Activated CD8-positive, alpha-beta memory T cell treated with anti-CD3 and anti-CD28 coated beads for 36 hours (primary cell): ENCODE results near the gene CACNG1. TPM values are rescaled to one million over a fixed set of nuclear protein-coding genes. Genes with fewer than 3 reads are reported as not detected.
"Not testable (repeated sequence)": the region's sequence is repeated elsewhere in the genome, so short reads cannot be mapped to it uniquely, and the experiment has no call there.

Source experiments
- CTCF ChIA-PET: fragments of 350-600 bp; sonication (Branson Sonifier 250); formaldehyde crosslinking; loops from one replicate; lab custom pipeline; 2021; ENCODE audit warnings: antibody characterized with exemption; lab: Charles Lee
- POLR2A ChIA-PET: fragments of 350-600 bp; sonication (Branson Sonifier 250); formaldehyde crosslinking; loops from one replicate; lab custom pipeline; 2021; ENCODE audit warnings: antibody characterized with exemption; lab: Charles Lee
- total RNA-seq, 2 experiments: library from RNA; stranded (reverse); gene quantifications; one replicate each; pipeline ENCODE4 v1.2.3, GENCODE V29; 2021

Gene CACNG1
- total RNA-seq, 2 experiments from 2014 or later: not detected

DNA sequence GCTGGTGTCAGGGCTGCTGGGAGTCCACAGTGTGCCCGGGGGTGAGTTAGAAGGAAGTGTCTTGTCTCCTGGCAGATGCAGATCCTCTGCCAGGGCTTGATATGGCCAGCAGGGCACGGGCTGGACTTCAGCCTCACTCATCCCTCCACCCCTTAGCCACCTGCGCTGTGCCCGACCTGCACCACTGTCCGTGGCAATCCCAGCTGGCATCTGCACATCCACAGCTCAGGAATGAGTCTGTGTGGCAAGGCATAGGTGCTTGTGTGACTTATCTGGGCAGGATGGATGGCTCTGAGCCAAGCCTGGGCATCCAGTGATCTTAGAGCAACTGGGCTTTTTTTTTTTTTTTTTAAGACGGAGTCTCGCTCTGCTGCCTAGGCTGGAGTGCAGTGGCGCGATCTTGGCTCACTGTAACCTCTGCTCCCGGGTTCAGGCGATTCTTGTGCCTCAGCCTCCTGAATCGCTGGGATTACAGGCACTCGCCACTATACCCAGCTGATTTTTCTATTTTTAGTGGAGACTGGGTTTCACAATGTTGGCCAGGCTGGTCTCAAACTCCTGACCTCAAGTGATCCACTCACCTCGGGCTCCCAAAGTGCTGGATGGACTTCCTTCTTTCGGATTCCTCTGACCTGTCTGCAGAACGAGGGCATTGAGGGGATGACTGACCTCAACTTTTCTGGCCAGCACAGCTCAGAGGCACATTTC, 22.5 kb upstream of the CACNG1 start:
- ChIA-PET CTCF (no interaction called here), POLR2A (interaction anchor here (0.7 kb wide), 1 partner anchor 12 kb away, joined by 4 read pairs; no protein-coding TSS in a partner anchor)

DNA sequence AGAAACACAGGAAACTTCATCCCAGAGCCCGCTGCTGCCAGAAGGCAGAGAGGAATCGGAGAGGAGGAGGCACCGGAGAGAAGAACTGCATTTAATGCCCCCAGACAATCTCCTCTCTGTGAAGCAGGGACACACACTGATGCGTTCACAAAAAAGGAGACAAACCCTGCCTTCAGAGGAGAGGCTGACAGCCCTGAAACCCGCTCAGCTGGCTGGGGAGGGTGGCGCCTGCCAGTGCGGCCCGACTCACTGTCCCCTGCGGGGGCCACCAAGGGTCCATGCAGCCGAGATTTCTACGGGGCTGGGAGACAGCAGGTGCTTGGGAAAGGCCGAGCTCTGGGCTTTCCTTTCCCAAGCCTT, 21.9 kb upstream of the CACNG1 start:
- ChIA-PET POLR2A (no interaction called here), CTCF (no interaction called here)

DNA sequence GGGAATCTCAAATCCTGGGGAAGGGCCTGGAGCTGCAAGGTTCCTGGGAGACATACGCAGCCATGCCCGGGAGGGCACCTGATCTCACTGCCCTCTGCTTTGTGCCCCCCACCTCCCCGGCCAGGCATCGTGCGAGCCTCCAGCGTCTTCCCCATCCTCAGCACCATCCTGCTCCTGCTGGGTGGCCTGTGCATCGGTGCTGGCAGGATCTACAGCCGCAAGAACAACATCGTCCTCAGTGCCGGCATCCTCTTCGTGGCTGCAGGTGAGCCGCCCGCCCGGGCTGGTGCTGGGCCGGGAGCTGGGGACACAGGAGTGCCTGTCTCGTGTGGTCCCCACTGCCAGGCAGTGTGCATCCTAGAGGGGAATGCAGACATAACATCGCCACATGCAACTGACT, 19.6 kb upstream of the CACNG1 start:
- ChIA-PET CTCF (no interaction called here), POLR2A (no interaction called here)

DNA sequence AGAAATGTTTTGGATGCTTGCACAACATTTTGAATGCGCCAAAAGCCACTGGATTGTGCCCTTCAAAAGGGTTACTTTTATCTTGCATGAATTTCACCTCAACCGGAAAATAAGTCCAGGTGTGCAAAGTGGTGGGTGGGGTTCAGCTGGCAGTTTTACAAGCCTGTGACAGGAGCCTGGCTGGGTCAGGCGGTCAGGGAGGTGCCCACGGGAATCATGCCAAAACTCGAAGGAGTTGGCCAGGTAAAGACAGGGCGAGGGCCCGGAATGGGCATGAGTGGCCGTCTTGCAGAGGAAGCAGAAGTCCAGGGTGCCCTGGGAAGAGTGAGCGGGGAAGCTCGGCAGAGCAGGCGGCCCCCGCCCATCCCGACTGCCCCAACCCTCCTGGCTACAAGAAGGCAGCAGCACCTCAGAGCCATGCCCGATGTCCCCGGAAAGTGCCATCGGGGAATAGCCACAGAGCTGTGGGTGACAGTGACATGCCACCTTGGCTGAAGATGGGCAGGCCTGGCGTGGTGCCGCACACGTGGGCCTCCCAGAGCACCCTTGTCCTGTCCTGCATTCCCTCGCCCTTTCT, 19.1 kb upstream of the CACNG1 start:
- POLR2A ChIA-PET: no interaction called here
- CTCF ChIA-PET: no interaction called here

DNA sequence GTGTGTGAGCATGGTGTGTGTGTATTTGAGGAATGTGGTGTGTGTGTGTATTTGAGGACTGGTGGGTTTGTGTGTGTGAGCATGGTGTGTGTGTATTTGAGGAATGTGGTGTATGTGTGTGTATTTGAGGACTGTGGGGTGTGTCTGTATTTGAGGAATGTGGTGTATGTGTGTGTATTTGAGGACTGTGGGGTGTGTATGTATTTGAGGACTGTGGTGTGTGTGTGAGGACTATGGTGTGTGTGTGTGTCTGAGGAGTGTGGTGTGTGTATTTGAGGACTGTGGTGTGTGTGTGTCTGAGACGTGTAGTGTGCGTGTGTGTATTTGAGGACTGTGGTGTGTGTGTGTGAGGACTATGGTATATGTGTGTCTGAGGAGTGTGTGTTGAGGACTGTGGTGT, 18.0 kb upstream of the CACNG1 start:
- ChIA-PET POLR2A (no interaction called here), CTCF (no interaction called here)

DNA sequence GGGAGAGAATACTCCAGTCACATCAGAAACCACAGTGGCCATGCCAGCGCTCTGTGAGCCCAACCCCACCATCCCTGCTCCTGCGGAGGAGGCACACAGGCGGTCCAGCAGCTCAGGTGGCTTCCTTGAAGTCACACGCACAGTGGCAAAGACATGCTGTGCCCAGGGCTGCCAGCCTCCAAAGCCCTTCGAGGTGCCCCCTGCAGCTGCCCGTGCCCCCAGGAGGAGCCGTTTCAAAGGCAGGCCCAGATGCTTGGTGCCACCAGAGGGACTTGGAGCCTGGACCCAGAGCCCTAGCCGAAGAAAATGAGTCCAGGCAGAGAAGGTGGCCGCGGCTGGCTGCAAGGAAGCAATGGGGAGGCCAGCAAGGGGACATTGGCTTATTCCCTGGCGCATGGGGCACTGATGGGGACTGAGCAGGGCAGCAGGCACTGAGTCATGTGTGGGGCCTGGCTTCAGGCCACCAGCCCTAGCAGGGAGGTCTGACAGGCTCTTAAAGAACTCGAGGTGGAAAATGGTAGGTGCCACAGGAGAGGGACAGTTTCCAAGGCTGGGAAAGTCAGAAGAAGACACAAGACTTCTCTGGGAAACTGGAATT, 17.2 kb upstream of the CACNG1 start:
- POLR2A ChIA-PET: no interaction called here
- CTCF ChIA-PET: no interaction called here

DNA sequence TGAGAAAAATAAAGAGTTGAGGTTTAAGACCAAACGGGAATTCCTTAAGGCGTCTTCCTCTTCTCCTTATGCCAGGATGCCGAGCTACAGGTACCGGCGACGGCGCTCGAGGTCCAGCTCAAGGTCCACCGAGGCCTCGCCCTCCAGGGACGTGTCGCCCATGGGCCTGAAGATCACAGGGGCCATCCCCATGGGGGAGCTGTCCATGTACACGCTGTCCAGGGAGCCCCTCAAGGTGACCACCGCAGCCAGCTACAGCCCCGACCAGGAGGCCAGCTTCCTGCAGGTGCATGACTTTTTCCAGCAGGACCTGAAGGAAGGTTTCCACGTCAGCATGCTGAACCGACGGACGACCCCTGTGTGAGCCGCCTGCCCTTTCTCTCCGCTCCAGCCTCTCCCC, 13.7 kb upstream of the CACNG1 start:
- ChIA-PET CTCF (interaction anchor here (0.5 kb wide), 1 partner anchor 32 kb away, joined by 3 read pairs; no protein-coding TSS in a partner anchor), POLR2A (no interaction called here)

DNA sequence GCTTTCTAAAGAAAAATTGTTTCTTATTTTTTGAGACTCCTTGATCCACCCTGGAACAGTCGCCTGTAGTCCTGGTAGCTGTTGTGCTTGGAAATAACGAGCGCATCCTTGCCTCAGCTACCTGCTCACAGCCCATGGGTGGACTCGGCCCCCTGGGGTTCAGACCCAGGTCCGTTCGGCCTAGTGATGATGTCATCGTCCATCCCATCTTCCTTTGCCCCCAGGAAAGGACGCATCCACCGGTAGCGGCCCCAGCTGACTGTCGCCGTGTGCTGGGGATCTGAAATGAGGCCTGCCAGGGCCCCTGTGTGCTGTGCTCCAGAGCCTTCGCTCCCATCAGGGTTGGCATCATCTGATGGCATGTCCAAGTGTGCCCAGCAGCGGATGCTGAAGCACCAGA, 12.0 kb upstream of the CACNG1 start:
- POLR2A ChIA-PET: no interaction called here
- CTCF ChIA-PET: no interaction called here

DNA sequence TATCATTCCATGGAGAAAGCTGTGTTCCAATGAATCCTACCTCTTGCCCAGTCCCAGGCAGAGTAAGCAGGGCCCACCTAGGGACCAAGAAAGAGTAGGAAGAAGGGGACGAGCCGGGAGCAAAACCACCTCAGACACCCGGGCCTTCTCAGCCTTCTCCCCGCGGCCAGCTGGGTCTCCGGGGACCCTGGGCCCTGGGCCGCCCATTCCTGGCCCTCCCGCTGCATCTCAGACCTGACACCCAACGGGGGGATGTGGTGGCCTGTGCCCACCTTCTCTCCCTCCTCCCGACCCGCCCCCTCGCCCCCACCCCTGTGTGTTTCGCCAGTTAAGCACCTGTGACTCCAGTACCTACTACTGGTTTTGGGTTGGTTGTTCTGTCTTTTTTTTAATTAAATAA, 11.4 kb upstream of the CACNG1 start:
- CTCF ChIA-PET: no interaction called here

DNA sequence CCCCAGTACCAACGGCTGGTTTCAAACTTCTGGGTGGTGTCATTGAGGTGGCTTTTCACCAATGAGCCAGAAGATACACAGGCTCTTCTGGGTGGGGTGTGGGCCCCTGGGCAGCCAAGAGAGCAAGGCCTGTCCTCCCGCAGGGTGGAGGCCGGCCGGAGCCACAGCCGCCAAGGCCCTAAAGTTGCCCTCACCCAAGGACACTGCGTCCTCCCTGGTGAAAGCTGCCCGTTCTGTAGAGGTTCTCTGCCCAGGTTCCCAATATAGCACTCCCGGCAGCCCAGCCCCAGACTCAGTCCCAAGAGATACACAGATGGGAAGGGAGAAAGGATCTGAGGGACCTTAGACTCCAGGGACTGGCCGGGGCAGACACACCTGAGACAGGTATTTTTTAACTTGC, 10.7 kb upstream of the CACNG1 start:
- CTCF ChIA-PET: no interaction called here
- POLR2A ChIA-PET: no interaction called here

More for the DNA sequence above, 11.4 kb upstream of the CACNG1 start:
- POLR2A ChIA-PET: no interaction called here

DNA sequence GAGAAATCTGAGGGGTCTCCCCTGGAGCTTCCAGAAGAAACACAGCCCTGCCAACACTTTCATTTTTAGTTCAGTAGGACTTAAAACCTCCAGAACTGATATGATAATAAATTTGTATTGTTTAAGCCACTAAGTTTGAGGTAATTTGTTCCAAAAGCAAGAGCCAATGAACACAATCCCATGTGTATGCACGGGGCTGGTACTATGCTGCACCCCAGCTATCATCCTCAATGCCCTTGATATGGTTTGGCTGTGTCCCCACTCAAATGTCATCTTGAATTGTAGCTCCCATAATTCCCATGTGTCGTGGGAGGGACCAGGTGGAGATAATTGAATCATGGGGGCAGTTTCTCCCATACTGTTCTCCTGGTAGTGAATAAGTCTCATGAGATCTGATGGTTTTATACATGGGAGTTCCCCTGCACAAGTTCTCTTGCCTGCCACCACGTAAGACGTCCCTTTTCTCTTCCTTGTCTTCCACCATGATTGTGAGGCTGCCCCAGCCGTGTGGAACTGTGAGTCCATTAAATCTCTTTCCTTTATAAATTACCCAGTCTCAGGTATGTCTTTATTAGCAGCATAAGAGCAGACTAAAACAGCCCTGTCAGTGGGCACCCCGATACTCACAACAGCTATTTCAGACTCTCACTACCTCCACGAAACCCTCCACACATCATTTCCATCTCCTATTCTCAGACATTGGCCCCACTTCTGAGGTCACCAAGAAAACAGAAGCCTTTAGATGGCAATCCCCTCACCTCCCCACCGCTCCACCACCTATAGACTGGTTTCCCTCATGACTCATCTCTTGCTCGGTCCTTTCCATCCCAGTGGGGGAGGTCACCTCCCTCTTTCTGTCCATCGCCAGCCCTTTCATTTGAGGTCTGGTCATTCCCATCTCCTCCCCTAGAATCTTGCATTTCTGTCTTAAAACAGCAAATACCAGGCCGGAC, 8.9 kb upstream of the CACNG1 start:
- POLR2A ChIA-PET: no interaction called here
- CTCF ChIA-PET: no interaction called here

DNA sequence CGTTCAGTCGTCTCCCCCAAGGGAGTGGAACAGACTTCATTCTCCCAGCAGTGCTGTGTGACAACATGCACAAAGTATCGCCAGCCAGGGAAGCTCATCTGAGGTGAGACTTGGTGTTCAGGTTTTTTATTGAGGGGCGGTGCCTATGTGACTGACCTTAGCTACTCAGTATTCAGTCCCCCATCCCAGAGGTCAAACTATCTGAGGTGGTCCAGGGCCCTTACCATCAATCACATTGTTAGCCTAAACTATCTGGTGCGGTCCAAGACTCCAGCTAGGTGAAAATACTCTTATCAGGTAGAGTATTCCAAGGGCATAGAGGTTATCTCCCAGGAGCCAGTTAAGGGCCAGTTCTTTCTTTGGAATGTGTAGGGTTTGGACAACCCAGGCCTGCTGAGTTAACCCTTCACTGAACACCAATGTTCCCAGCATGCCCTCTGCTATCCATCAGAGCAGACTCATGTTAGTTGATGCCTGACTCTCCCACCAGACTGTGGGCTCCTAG, 5.4 kb upstream of the CACNG1 start:
- ChIA-PET POLR2A (interaction anchor here (0.6 kb wide), 1 partner anchor 105 kb away, joined by 3 read pairs; no protein-coding TSS in a partner anchor), CTCF (no interaction called here)

DNA sequence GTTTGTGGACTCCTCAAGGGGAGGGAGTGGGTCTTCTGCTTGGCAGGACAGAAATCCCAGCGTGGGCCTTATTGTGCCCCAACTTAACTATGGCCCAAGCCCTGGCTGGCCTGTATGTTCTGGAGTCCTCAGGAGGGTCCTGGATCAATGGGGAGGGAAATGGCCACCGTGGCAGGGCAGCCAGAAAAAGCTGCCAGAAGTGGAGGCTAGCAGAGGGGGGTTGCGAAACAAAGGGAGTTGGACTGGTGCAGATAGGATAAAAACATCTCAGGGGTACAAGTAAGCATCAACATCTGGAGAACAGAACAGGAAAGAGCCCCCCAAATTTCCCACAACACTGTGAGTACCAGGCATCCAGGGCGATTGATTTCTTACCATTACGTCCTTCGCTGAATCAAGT, 3.7 kb upstream of the CACNG1 start:
- CTCF ChIA-PET: no interaction called here
- POLR2A ChIA-PET: no interaction called here

DNA sequence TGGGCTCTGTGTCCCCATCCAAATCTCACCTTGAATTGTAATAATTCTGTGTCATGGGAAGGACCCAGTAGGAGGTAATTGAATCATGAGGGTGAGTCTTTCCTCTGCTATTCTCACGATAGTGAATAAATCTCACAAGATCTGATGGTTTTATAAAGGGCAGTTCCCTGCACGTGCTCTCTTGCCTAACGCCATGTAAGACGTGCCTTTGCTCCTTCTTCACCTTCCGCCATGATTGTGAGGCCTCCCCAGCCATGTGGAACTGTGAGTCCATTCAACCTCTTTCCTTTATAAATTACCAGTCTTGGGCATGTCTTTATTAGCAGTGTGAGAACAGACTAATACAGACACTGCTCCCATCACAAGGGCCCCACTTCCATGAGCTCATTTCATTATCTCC, 3.2 kb upstream of the CACNG1 start:
- POLR2A ChIA-PET: not testable (repeated sequence)

DNA sequence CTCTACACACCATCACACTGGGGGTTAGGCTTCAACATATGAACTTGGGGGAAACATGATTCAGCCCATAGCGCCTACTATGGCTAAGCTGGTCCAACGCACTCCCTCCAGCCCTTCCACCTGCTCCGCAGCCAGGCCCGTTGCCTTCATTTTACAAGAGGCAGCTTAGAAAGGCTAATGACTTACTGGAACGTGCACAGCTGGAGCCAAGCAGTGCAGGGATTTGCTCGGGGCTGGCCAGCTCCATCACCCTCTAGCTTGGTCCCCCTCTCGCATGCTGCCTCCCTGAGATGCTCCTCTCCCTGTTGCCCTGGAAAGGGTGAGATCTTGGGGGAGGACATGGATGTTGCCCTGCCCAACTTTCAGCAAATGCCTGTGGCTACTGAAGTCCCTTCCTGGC, 2.8 kb upstream of the CACNG1 start:
- CTCF ChIA-PET: no interaction called here

More for the DNA sequence above, 3.2 kb upstream of the CACNG1 start:
- CTCF ChIA-PET: not testable (repeated sequence)

DNA sequence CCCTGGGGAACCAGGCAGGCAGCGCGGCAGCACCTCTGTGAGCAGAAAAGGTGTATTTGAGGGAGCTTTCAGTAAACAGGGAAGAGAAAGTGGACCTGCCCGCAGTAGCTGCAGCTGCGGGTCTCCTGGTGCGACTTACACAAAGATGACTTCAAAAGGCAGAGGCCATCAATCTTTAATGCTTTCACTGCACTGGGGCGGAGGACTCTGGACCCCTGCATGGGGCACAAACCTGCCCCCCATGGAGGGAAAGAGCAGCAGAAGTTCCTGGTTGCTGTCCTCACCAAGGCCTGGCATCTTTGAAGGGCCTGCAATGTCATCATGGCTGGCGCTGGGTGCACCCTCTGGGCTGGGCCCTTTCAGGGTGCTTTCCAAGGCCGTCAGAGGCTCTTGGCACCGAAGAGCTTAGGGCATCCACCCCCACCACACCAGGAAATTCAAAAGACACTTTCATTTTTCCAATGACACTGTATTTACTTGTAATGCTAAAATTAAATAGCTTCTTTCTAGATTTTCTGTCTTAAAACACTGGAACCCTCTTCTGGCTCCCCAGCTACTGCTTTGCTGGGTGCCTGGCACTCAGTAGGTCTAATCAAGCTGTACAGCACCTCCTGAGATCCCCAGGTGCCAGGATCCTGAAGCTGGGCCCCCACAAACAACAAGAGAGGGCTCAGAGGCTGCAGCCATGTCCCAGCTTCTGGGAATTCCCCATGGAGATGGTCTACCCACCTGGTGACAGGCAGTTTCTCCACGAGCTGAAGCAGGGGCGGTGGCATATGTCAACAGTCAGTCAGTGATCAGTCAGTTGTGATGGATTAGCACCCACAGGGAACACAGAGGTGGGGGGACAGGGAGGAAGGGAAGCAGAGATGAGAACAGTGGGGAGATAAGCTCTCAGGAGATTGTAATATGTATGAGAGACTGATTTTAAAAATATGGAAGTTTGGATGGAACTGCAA, 2.1 kb upstream of the CACNG1 start:
- CTCF ChIA-PET: no interaction called here
- POLR2A ChIA-PET: no interaction called here

More for the DNA sequence above, 2.8 kb upstream of the CACNG1 start:
- POLR2A ChIA-PET: no interaction called here

DNA sequence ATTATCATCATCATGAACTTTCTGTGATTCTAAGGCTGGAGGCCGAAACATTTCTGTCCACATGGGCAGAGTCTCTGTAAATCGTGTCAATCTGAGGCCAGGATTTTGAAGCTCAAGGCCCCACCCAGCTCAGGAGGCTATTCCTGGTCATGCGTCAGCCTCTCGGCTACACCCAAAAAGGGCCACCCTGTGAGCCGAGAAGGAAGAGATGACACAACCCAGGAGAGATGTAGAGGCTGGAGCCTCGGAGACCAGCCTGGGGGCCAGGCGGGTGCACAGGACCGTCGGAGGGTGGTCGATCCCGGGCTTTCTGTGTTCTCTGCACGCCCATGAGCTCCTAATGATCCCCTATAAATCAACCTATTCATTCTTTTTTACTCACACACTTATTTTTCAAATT, 1.1 kb upstream of the CACNG1 start:
- CTCF ChIA-PET: no interaction called here
- POLR2A ChIA-PET: no interaction called here

DNA sequence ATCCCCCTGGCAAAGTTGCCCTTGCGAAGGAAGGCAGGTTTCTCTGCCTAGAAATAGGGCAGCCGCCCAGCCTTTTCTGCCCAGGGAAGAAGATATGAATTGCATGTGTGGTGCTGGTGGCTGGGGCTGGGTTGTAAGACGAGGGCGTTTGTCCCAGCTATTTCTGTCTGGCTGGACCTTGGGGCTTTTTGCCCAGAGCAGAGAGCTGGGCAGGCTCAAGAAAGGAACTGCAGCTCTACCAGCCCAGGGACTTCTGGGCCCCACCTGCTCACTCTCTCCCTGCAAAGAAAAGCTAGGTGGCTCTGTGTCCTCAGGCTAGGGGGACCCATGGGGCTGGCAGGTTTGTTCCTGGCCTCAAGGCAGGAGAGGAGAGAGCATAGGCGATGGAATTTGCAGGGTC, 586 bp downstream of the CACNG1 start:
- POLR2A ChIA-PET: no interaction called here

DNA sequence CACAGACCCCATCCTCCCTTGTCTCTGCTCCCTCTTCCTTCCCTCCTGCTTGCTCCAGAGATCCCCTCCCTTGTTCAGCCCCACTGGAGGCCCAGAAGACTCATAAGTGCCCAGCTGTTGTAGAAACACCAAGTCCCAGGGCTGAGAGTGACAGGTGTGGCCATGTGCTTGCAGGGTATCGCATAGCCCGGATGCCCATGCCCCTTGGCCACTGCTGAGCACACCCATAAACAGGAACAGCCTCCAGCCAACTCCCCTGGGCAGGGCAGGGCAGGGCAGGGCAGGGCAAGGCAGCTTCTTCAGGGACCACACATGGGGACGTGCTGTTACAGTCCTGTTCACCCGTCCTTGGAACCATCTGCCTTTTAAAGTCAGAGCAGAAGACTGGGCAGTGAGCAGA, 2.0 kb downstream of the CACNG1 start:
- ChIA-PET POLR2A (no interaction called here), CTCF (no interaction called here)

More for the DNA sequence above, 586 bp downstream of the CACNG1 start:
- CTCF ChIA-PET: no interaction called here
